Naive thymus-derived CD4-positive, alpha-beta T cell (primary cell): ENCODE measurements around the gene GGCX. TPM values are rescaled to one million over a fixed set of nuclear protein-coding genes. Genes with fewer than 3 reads are reported as not detected.

ENCODE experiments used
- ATAC-seq: fragments of 150-1000 bp; cut with Tn5 transposase; 2 replicates; pipeline ENCODE4 v1.10.0; 2021; ENCODE audit warnings: mild to moderate bottlenecking, moderate library complexity
- CTCF ChIA-PET: fragments of 350-600 bp; sonication (Branson Sonifier 250); formaldehyde crosslinking; loops from one replicate; lab custom pipeline; 2021; ENCODE audit warnings: antibody characterized with exemption; lab: Charles Lee
- POLR2A ChIA-PET: fragments of 350-600 bp; sonication (Branson Sonifier 250); formaldehyde crosslinking; loops from one replicate; lab custom pipeline; 2021; ENCODE audit warnings: antibody characterized with exemption, inconsistent platforms; lab: Charles Lee
- DNase-seq, 9 donors: peaks; one replicate each; pipeline versions ENCODE4 v3.0.0 to v3.0.0-alpha.2; 2020 to 2022; ENCODE audit warnings: mixed read lengths in 1 of 9
- H3K27ac ChIP-seq: one replicate; pipeline ENCODE4 v1.7.0; 2013; ENCODE audit warnings: mild to moderate bottlenecking, low read depth, low read length, moderate library complexity
- H3K27me3 ChIP-seq, 2 donors: one replicate each; pipeline ENCODE4 v1.7.0; 2013; ENCODE audit warnings: low read length in 2 of 2, mild to moderate bottlenecking in 2 of 2, moderate library complexity in 2 of 2; ENCODE audit not compliant: control insufficient read depth in 2 of 2, insufficient read depth in 2 of 2
- H3K36me3 ChIP-seq, 3 experiments: 1 replicate in 2 of 3; 2 replicates in 1 of 3; pipeline ENCODE4 v1.7.0; 2013; ENCODE audit warnings: low read length in 3 of 3, mild to moderate bottlenecking in 3 of 3, moderate library complexity in 1 of 3; ENCODE audit not compliant: insufficient read depth in 3 of 3, control insufficient read depth in 2 of 3
- H3K4me1 ChIP-seq, 2 donors: one replicate each; pipeline ENCODE4 v1.7.0; 2013; ENCODE audit warnings: low read length in 2 of 2, mild to moderate bottlenecking in 2 of 2, moderate library complexity in 1 of 2; ENCODE audit not compliant: control insufficient read depth in 2 of 2, insufficient read depth in 2 of 2
- H3K4me3 ChIP-seq: 2 replicates; pipeline ENCODE4 v1.7.0; 2013; ENCODE audit warnings: mild to moderate bottlenecking, low read length
- H3K9me3 ChIP-seq, 3 experiments: 1 replicate in 2 of 3; 2 replicates in 1 of 3; pipeline ENCODE4 v1.7.0; 2013; ENCODE audit warnings: low read length in 3 of 3; ENCODE audit not compliant: control insufficient read depth in 2 of 3
- H3K27ac Mint-ChIP-seq, 9 donors: one replicate each; pipeline ENCODE4 v1.8.0; 2020 to 2022; ENCODE audit warnings: mixed read lengths in 9 of 9, mild to moderate bottlenecking in 8 of 9, moderate library complexity in 5 of 9, inconsistent platforms in 2 of 9
- H3K27me3 Mint-ChIP-seq, 5 donors: one replicate each; pipeline ENCODE4 v1.8.0; 2021 to 2022; ENCODE audit warnings: mixed read lengths in 5 of 5, mild to moderate bottlenecking in 1 of 5
- H3K36me3 Mint-ChIP-seq, 5 donors: one replicate each; pipeline ENCODE4 v1.8.0; 2020 to 2022; ENCODE audit warnings: mixed read lengths in 5 of 5, mild to moderate bottlenecking in 3 of 5, inconsistent platforms in 1 of 5
- H3K4me1 Mint-ChIP-seq, 7 donors: one replicate each; pipeline ENCODE4 v1.8.0; 2020 to 2022; ENCODE audit warnings: mixed read lengths in 7 of 7, mild to moderate bottlenecking in 3 of 7, inconsistent platforms in 1 of 7
- H3K4me3 Mint-ChIP-seq, 10 donors: one replicate each; pipeline ENCODE4 v1.8.0; 2020 to 2022; ENCODE audit warnings: mild to moderate bottlenecking in 10 of 10, mixed read lengths in 10 of 10, moderate library complexity in 6 of 10, inconsistent platforms in 2 of 10
- H3K9me3 Mint-ChIP-seq, 11 donors: one replicate each; pipeline ENCODE4 v1.8.0; 2020 to 2022; ENCODE audit warnings: mixed read lengths in 11 of 11, mild to moderate bottlenecking in 4 of 11, inconsistent platforms in 1 of 11, moderate library complexity in 1 of 11
- intact Hi-C, 2 donors: fragments of 100-400 bp; cut with micrococcal nuclease; formaldehyde crosslinking; loops; one replicate each; pipeline ENCODE4 v1.15.1; 2023
- polyA plus RNA-seq, 2 donors: library from polyadenylated mRNA; unstranded; fragments of 300-500 nt; fragmentation: Illumina TruSeq; gene quantifications; one replicate each; pipeline ENCODE4 v1.2.3, GENCODE V29; 2021
- total RNA-seq, 6 experiments: library from RNA in 5 of 6; stranded (reverse) in 5 of 6; gene quantifications; 1 replicate in 5 of 6; 2 replicates in 1 of 6; pipeline ENCODE4 v1.2.3 and lab custom pipeline; 2021 to 2026

Gene GGCX
- total and polyA plus RNA-seq, 7 experiments from 2014 or later: 11.8 to 34.2 (median 20.5) TPM

DNA sequence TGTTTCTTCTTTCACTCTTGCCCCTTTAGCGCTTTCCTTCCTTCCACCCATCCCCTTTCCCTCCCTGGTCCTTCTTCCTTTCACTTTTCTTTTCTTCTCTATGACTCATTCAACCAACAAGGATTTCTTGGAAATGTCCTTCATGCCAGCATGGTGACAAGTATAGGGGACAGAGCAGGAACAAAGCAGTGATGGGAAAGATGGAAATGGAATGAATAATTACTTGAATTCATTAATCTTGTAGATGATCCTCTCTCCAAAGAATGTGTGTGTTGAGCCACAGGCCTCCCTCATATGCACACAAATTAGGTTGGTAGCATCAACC, 24.4 kb upstream of the GGCX start:
- peaks cover 19 to 32% of the 10 kb centered on the region in 2 donors for H3K4me1 ChIP-seq
- H3K36me3 Mint-ChIP-seq: peaks cover 0 to 16% (median 12%) of the 10 kb centered on the region in 5 donors
- peak overlapping the region; percentile 57 to 96 (median 87) for H3K4me3 Mint-ChIP-seq
- intact Hi-C loops: loop anchor here (1.0 to 2.0 kb wide), 4 partner anchors 8 to 27 kb away; partner anchors contain the start of genes C2orf68 (in 1 of the 2), RNF181 (in 1 of the 2), TMEM150A (in 1 of the 2) and VAMP8 (in 1 of the 2)
- H3K4me1 Mint-ChIP-seq: peaks cover 45 to 73% (median 68%) of the 10 kb centered on the region in 7 donors
- H3K9me3 Mint-ChIP-seq: peaks cover 0 to 2% (median 0%) of the 10 kb centered on the region in 11 donors
- no peak for DNase-seq
- H3K36me3 ChIP-seq: peaks cover 0 to 13% (median 0%) of the 10 kb centered on the region in 3 experiments
- no peaks in the 10 kb centered on the region for H3K27me3 Mint-ChIP-seq
- H3K27me3 ChIP-seq: no peaks in the 10 kb centered on the region
- peak overlapping the region; percentile 69 for H3K4me3 ChIP-seq
- CTCF ChIA-PET: no interaction called here
- no peaks in the 10 kb centered on the region for H3K9me3 ChIP-seq
- H3K27ac ChIP-seq: peak overlapping the region; percentile 80
- H3K27ac Mint-ChIP-seq: peak overlapping the region in 8 of 9 donors; percentile 81 to 93 (median 93)
- POLR2A ChIA-PET: interaction anchor here (0.6 to 6.4 kb wide), 8 partner anchors 9 to 260 kb away, joined by 3 to 85 read pairs (median 6); partner anchors contain the start of genes GGCX, MAT2A, RNF181 and TMEM150A
- no peak for ATAC-seq

DNA sequence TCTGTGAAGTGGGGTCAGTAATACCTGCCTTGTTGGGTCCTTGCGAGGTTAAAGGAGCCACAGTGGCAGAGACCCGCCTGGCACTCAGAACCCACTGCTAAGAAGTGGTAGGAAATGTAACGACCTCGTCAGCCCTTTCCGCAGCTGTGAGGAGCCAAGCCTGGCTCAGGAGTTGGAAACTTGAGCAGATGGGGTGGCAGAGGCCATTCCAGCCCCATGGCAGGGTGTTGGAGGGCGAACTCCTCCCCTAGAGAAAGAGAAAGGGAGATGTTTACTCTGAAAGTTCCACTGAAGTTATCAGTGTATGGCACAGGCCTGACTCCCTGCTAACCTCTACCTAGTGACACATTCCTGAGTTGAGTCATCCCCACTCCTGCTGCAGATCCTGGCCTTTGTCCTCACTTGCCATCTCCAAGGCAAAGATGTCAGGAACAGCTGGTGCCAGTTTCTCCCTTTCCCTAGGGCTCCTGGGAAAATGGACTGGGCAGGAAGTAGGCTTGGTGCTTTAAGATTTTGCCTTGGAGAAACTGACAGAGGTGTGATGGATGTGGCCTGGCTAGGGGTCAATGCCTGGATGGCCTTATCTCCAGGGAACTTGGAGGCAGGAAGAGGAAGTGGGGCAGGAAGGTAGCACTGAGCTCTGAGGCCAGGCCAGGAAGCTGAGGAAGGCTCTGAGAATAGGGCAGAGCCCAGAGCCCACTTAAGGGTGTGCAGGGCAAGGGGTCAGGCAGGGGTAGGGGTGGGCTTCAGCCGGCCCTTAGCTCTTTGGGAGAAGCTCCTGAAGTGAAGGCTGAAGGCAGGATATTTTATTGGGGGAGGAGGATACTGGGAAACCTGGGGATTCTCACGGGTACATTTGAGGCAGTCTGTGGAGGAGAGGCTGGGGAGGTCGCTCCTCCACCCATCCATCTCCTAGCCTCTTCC, 23.8 kb upstream of the GGCX start:
- peak in 4 of 9 donors; percentile 22 to 40 (median 30) for DNase-seq
- Histone ChIP-seq H3K4me1 (peaks cover 19 to 35% of the 10 kb centered on the region in 2 donors), H3K4me3 (peak overlapping the region; percentile 69), H3K27me3 (no peaks in the 10 kb centered on the region), H3K27ac (peak overlapping the region; percentile 80), H3K36me3 (peaks cover 0 to 13% (median 0%) of the 10 kb centered on the region in 3 experiments), H3K9me3 (no peaks in the 10 kb centered on the region)
- Mint-ChIP-seq H3K27me3 (no peaks in the 10 kb centered on the region), H3K27ac (peak overlapping the region; percentile 81 to 93 (median 93)), H3K36me3 (peaks cover 0 to 17% (median 12%) of the 10 kb centered on the region in 5 donors), H3K9me3 (peaks cover 0 to 2% (median 0%) of the 10 kb centered on the region in 11 donors), H3K4me1 (peaks cover 47 to 73% (median 65%) of the 10 kb centered on the region in 7 donors), H3K4me3 (peak overlapping the region; percentile 79 to 96 (median 88))
- peak; percentile 47 for ATAC-seq
- intact Hi-C loops: loop anchor here (1.0 to 2.0 kb wide), 5 partner anchors 8 to 28 kb away; partner anchors contain the start of genes RNF181 (in 2 of the 2), TMEM150A (in 2 of the 2), C2orf68 (in 1 of the 2) and VAMP8 (in 1 of the 2)
- POLR2A ChIA-PET: interaction anchor here (0.5 to 6.4 kb wide), 12 partner anchors 9 to 639 kb away, joined by 3 to 85 read pairs (median 6); partner anchors contain the start of genes GGCX, MAT2A, RNF181 and TMEM150A
- CTCF ChIA-PET: interaction anchor here (1.1 kb wide), 1 partner anchor 29 kb away, joined by 3 read pairs; no protein-coding TSS in a partner anchor

DNA sequence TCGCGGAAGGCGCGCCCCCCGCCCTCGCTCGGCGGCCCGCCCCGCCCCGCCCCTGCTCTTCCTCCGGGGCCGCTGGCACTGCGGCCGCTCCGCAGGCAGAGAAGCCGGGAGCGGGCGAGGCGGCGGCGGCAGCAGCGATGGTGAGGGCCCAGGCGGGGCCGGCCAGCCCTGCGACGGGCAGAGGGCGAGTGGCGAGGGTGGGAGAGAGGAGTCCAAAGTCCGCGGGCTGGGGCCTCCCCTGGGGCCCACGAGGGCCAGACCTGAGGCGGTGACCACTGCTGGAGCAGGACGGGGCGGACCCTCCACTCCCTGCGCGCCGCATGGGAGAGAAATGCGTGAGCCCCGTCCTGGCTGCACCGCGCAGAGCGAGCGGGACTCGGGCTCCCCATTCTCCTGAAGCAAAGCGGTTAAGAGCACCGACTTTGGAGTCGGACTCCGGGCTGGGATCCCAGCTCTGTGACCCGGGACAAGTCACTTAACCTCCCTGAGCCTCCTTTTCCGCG, 23.1 kb upstream of the GGCX start, which contains the start of gene VAMP5:
TSS of gene VAMP5 (plus strand) at position 78 of the 503 bp plus-strand sequence. CDS start at position 138, 60 bp downstream.
- intact Hi-C loops: loop anchor here (1.0 to 2.0 kb wide), 4 partner anchors 11 to 28 kb away; partner anchors contain the start of genes TMEM150A (in 2 of the 2), C2orf68 (in 1 of the 2) and RNF181 (in 1 of the 2)
- ATAC-seq (peak; percentile 67), DNase-seq (peak in 2 of 9 donors; percentile 34 to 50)
- Histone ChIP-seq H3K27ac (peak within 1 kb of the TSS; percentile 80), H3K27me3 (no peaks in the 10 kb centered on the region), H3K9me3 (no peaks in the 10 kb centered on the region), H3K4me3 (peak within 1 kb of the TSS; percentile 69), H3K4me1 (peaks cover 20 to 42% of the 10 kb centered on the region in 2 donors), H3K36me3 (peaks cover 0 to 13% (median 0%) of the 10 kb centered on the region in 3 experiments)
- ChIA-PET CTCF (interaction anchor here (1.1 kb wide), 1 partner anchor 28 kb away, joined by 3 read pairs; no protein-coding TSS in a partner anchor), POLR2A (interaction anchor here (0.5 to 6.4 kb wide), 10 partner anchors 10 to 639 kb away, joined by 3 to 85 read pairs (median 8); partner anchors contain the start of genes GGCX, MAT2A, RNF181 and TMEM150A)
- Mint-ChIP-seq H3K9me3 (peaks cover 0 to 2% (median 0%) of the 10 kb centered on the region in 11 donors), H3K4me3 (peak within 1 kb of the TSS; percentile 86 to 96 (median 90)), H3K27ac (peak within 1 kb of the TSS; percentile 87 to 97 (median 94)), H3K4me1 (peaks cover 51 to 79% (median 64%) of the 10 kb centered on the region in 7 donors), H3K27me3 (no peaks in the 10 kb centered on the region), H3K36me3 (peaks cover 0 to 17% (median 12%) of the 10 kb centered on the region in 5 donors)

DNA sequence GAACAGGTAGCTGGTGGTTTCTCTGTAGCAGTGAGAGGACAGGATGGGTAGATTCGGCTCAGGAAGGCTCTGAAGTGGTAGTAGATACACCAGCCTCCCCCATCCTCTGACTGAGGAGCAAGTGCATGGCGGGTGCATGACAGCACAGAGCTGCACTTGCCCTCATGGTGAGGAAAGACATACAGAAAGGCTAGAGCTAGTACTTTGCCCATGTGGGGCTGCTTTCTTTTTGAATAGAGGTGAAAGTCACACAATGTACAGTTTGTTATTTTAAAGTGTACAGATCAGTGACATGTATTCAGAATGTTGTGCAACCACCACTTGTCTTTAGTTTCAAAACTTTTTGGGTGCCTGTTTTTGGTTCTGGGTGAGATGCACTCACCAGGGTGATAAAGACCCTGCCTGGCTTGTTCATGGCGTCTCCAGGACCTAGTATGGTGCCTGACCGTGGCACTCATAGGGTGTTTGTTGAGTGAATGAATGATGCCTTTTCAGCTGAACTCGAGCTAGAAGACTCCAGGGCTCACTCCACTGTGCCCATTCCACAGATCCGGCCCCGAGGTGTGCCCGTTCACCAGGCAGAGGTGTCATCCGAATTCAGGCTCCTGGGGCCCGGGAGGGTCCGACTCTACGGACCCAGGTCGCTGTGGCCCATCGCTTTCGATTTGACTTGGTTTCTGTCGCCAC, 22.5 kb upstream of the GGCX start:
- peak overlapping the region; percentile 80 for H3K27ac ChIP-seq
- ChIA-PET POLR2A (interaction anchor here (0.8 to 6.4 kb wide), 10 partner anchors 11 to 277 kb away, joined by 3 to 85 read pairs (median 8); partner anchors contain the start of genes GGCX, MAT2A, RNF181 and USP39), CTCF (interaction anchor here (1.0 kb wide), 3 partner anchors 16 to 28 kb away, joined by 3 read pairs; no protein-coding TSS in a partner anchor)
- ATAC-seq (peak; percentile 74), DNase-seq (peak in 7 of 9 donors; percentile 36 to 65 (median 52))
- peaks cover 0 to 2% (median 0%) of the 10 kb centered on the region in 11 donors for H3K9me3 Mint-ChIP-seq
- peaks cover 26 to 48% of the 10 kb centered on the region in 2 donors for H3K4me1 ChIP-seq
- peaks cover 56 to 83% (median 69%) of the 10 kb centered on the region in 7 donors for H3K4me1 Mint-ChIP-seq
- H3K4me3 Mint-ChIP-seq: peak overlapping the region; percentile 86 to 96 (median 90)
- H3K27me3 Mint-ChIP-seq: no peaks in the 10 kb centered on the region
- intact Hi-C loops: loop anchor here (1.0 to 2.0 kb wide), 5 partner anchors 11 to 32 kb away; partner anchors contain the start of genes TMEM150A (in 2 of the 2), C2orf68 (in 1 of the 2), RNF181 (in 1 of the 2) and USP39 (in 1 of the 2)
- no peaks in the 10 kb centered on the region for H3K9me3 ChIP-seq
- peaks cover 0 to 18% (median 12%) of the 10 kb centered on the region in 5 donors for H3K36me3 Mint-ChIP-seq
- H3K27me3 ChIP-seq: no peaks in the 10 kb centered on the region
- H3K36me3 ChIP-seq: peaks cover 0 to 13% (median 0%) of the 10 kb centered on the region in 3 experiments
- H3K4me3 ChIP-seq: peak overlapping the region; percentile 69
- H3K27ac Mint-ChIP-seq: peak overlapping the region; percentile 87 to 97 (median 94)

DNA sequence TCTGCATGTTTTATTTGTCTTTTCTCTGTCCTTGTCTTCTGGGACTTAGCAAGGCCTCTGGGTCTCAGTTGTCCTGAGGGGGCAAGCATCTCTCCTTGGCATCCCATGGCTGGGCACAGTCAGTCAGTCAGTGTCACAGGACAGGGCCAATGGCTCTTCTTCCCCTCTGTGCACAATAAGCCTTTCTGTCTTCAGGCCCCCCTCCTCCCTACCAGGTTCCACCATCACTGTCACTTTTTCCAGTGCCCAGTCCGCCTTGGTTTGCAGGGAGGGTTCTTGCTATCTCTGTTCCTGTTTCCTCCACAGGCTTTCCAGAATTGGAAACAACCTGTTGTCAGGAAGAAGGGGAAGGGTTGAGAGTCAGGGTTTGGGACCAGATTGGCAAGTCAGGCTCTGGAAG, 21.2 kb upstream of the GGCX start:
- Mint-ChIP-seq H3K4me3 (peak overlapping the region in 6 of 10 donors; percentile 5 to 90 (median 54)), H3K9me3 (peaks cover 0 to 2% (median 0%) of the 10 kb centered on the region in 11 donors), H3K36me3 (peaks cover 0 to 19% (median 12%) of the 10 kb centered on the region in 5 donors), H3K27ac (peak overlapping the region in 7 of 9 donors; percentile 11 to 93 (median 66)), H3K4me1 (peaks cover 56 to 82% (median 68%) of the 10 kb centered on the region in 7 donors), H3K27me3 (no peaks in the 10 kb centered on the region)
- CTCF ChIA-PET: interaction anchor here (1.0 kb wide), 1 partner anchor 17 kb away, joined by 3 read pairs; no protein-coding TSS in a partner anchor
- Histone ChIP-seq H3K4me3 (no peak overlapping the region), H3K36me3 (peaks cover 0 to 13% (median 0%) of the 10 kb centered on the region in 3 experiments), H3K9me3 (no peaks in the 10 kb centered on the region), H3K27ac (no peak overlapping the region), H3K4me1 (peaks cover 31 to 48% of the 10 kb centered on the region in 2 donors), H3K27me3 (no peaks in the 10 kb centered on the region)
- DNase-seq (no peak), ATAC-seq (no peak)
- intact Hi-C loops: no loop called here
- POLR2A ChIA-PET: interaction anchor here (0.8 to 6.4 kb wide), 2 partner anchors 12 to 166 kb away, joined by 5 to 85 read pairs; partner anchors contain the start of gene RNF181
